GM12891 (cell line): ENCODE measurements around the gene NACC1.
"Not testable (repeated sequence)": the region's sequence is repeated elsewhere in the genome, so short reads cannot be mapped to it uniquely, and the experiment has no call there.

Experiments used
- DNase-seq: peaks from one replicate; pipeline ENCODE4 v3.0.0; 2011; ENCODE audit warnings: low spot score; ENCODE audit not compliant: insufficient read length
- FAIRE-seq: peaks from 2 replicates; lab custom pipeline; 2011; peaks lifted over from hg19 to GRCh38; lab: Jason Lieb, UNC
- PAX5 ChIP-seq: IDR thresholded peaks from 2 replicates; pipeline ENCODE4 v1.6.1; 2011; ENCODE audit warnings: low read length, moderate library complexity, mild to moderate bottlenecking; ENCODE audit not compliant: insufficient read depth, severe bottlenecking
- POLR2A ChIP-seq: IDR thresholded peaks from 2 replicates; pipeline ENCODE4 v1.6.1; 2011; ENCODE audit warnings: low read depth, low read length, control low read depth
- POLR2AphosphoS5 ChIP-seq: IDR thresholded peaks from 2 replicates; pipeline ENCODE4 v1.6.1; 2011; ENCODE audit warnings: low read depth, low read length, control low read depth
- POU2F2 ChIP-seq: IDR thresholded peaks from 2 replicates; pipeline ENCODE4 v1.6.1; 2011; ENCODE audit warnings: low read depth, mild to moderate bottlenecking, control low read depth, low read length, moderate library complexity
- SPI1 ChIP-seq: IDR thresholded peaks from 2 replicates; pipeline ENCODE4 v1.6.1; 2011; ENCODE audit warnings: low read depth, low read length, control low read depth
- TAF1 ChIP-seq: IDR thresholded peaks from 2 replicates; pipeline ENCODE4 v1.6.1; 2011; ENCODE audit warnings: low read depth, low read length, control low read depth

NACC1 gene

DNA sequence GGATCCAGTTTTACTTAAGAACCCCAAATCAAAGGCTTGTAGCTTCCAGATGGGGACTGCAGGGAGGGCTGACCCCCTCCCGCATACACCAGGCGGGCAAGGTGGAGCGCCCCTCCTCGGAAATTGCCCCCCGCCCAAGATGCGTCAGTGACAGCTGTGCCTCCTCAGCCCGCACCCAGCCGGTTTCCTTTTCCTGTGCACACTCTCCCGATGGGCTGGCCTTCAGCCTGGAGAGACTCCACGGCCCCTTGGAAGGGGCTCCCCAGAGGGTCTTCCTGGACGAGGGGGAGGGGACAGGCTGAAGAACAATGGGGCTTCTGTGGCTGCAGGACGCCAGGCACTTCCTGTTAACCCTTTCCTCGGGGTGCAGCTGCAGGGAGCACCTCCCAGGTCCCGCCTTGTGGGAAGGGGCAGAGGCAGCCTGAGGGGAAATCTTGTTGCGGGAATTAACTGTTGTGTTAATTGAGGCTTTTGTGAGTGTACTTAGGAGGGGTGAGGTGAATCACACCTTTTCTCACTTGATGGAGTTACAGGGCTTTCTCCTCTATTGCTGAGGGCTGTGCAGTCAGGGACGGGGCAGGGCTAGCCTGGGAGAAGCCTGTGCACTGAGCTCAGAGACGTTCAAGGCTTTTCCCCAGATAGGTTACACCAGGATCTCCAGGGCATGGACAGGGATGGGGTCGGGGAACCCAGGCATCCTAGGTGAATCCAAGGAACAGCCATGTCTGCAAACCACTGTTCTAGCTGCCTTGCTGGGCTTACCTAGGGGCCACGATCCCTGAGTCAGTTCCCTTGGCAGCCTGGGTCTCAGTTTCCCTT lies 46.5 kb downstream of the NACC1 start:
- no peak for TF ChIP-seq POU2F2
- TF ChIP-seq SPI1 = peak; percentile 52; the same call in 1 of the 2 replicates
- no peak for DNase-seq
- FAIRE-seq = no peak

DNA sequence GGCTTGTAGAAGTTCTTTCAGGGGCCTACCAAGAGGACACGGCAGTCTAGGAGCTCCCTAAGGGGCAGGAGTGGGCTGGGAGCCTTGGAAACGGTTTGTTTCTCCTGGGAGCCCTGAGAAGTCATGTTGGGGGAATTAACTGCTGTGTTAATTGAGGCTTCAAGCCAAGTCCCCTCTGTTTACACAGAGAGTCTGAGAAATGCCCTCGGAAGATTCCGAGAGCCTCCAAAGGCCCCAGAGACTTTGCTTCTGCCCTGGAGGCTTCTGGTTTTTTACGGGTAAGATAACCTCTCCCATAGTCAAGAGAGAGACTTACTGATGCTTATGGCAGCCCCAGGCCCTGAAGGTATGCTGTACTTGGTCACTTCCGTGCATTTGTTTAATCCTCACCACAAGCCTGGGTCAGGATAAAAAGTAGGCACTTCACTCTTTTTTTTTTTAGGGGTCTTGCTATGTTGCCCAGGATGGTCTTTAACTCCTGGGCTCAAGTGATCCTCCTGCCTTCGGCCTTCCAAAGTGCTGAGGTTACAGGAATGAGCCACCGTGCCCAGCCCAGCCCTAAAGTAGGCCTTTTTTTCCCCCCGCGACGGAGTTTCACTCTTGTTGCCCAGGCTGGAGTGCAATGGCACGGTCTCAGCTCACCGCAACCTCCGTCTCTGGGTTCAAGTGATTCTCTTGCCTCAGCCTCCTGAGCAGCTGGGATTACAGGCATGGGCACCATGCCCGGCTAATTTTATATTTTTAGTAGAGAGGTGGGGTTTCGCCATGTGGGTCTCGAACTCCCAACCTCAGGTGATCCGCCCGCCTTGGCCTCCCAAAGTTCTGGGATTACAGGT lies 47.3 kb downstream of the NACC1 start:
- TF ChIP-seq POLR2AphosphoS5 (no peak), POLR2A (no peak), TAF1 (no peak), POU2F2 (no peak), PAX5 (no peak), SPI1 (no peak)
- FAIRE-seq (no peak), DNase-seq (no peak)

DNA sequence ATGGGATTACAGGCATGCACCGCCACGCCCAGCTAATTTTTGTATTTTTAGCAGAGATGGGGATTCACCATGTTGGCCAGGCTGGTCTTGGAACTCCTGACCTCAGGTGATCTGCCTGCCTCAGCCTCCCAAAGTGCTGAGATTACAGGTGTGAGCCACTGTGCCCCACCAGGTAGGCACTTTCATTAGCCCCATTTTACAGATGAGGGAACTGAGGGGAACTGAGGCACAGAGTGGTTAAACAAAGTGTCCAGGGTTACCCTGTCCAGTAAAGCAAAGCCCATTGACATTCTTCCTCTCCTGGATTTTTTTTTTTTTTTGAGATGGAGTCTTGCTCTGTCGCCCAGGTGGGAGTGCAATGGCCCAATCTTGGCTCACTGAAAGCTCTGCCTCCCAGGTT lies 48.1 kb downstream of the NACC1 start:
- not testable (repeated sequence) for DNase-seq, FAIRE-seq

- FAIRE-seq (no peak), DNase-seq (no peak)
- TF ChIP-seq POU2F2 (no peak), POLR2A (no peak), POLR2AphosphoS5 (no peak), PAX5 (no peak), SPI1 (no peak), TAF1 (no peak)
Observed at GRCh38 chr19:13169769-13170168, 51.7 kb downstream of the NACC1 start.

- no peak for DNase-seq
- FAIRE-seq = no peak
- no peak for TF ChIP-seq POLR2A
- no peak for TF ChIP-seq PAX5
- TF ChIP-seq SPI1 = no peak
- no peak for TF ChIP-seq POLR2AphosphoS5
- no peak for TF ChIP-seq POU2F2
- no peak for TF ChIP-seq TAF1
Observed at GRCh38 chr19:13171146-13171545, 53.1 kb downstream of the NACC1 start.

DNA sequence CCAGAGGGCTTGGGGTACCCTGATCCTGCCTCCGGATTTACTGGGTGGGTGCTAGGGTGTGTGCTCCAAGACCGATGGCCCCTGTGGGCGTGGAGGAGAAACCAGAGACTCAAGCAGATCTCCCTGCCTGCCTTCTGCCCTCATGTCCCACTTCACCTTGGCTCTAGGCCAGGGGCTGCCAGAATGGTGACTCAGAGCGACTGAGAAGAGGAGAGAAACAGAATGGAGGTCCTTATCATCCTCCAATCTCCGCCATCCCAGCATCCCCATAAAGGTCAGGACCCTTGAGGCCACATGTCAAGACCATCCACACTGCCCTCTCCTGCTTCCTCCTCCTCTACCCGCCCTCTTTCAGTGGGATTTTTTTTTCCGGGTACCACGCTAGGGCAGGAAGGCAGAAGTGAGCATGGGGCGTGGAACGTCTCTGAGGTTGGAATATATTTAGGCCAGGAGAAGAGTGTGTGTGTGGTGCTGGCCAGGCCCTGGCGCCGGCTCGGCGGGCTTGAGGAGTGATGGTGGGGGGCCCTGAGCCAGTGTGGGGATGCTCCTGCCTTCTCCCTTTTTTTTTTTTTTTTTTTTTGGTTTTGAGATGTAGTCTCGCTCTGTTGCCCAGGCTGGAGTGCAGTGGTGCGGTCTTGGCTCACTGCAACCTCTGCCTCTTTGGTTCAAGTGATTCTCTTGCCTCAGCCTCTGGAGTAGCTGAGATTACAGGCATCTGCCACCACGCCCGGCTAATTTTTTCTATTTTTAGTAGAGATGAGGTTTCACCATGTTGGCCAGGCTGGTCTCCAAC lies 54.5 kb downstream of the NACC1 start:
- TF ChIP-seq SPI1 = no peak
- DNase-seq (no peak), FAIRE-seq (peak; percentile 60)

- DNase-seq = no peak
- FAIRE-seq = peak; percentile 41
- TF ChIP-seq TAF1 (no peak), POU2F2 (no peak), SPI1 (no peak), POLR2AphosphoS5 (no peak), POLR2A (no peak)
Observed at GRCh38 chr19:13173139-13173737, 55.2 kb downstream of the NACC1 start.

DNA sequence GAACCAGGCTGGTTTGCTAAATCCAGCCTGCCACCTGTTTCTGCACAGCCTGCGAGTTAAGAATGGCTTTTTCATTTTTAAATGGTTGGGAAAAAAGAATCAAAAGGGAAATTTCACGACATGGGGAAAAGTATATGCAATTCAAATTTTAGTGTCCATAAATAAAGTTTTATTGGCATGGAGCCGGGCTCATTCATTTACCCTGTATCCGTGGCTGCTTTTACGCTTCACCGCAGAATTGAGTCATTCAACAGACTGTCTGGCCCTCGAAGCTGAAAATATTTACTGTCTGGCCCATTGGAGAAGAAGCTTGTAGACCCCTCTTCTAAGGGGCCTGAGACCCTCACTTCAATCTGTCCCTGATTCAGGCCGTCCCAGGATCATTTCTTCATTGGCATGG lies 58.3 kb downstream of the NACC1 start:
- FAIRE-seq (no peak), DNase-seq (no peak)
- no peak for TF ChIP-seq TAF1
- TF ChIP-seq SPI1 = no peak
- no peak for TF ChIP-seq POLR2A
- TF ChIP-seq POLR2AphosphoS5 = no peak
- no peak for TF ChIP-seq POU2F2
- TF ChIP-seq PAX5 = no peak

- DNase-seq, FAIRE-seq: not testable (repeated sequence)
Observed at GRCh38 chr19:13177584-13177983, 59.5 kb downstream of the NACC1 start.

DNA sequence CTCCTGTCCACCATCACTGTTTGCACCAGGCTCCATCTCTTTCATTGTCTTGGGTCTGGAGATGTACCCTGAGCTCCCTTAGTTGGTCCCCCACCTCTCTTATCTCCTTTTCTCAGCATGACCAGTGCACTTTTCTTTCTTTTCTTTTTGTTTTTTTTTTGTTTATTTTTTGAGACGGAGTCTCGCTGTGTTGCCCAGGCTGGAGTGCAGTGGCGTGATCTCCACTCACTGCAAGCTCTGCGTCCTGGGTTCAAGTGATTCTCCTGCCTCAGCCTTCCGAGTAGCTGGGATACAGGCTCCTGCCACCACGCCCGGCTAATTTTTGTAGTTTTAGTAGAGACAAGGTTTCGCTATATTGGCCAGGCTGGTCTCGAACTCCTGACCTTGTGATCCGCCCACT lies 60.2 kb downstream of the NACC1 start:
- DNase-seq, FAIRE-seq: not testable (repeated sequence)
